Right hindlimb (tissue), 1 donor: ENCODE data around the gene ANK3.

ENCODE experiments used
- DNase-seq: peaks from one replicate; pipeline ENCODE4 v3.0.0-alpha.2; 2018

ANK3 gene

GRCh38 chr10:60271319-60272040 is 118.2 kb downstream of the ANK3 start:
- DNase-seq, result no peak

- no peak for DNase-seq
These were observed 119.2 kb downstream of the ANK3 start for GRCh38 chr10:60270426-60270825.

DNA sequence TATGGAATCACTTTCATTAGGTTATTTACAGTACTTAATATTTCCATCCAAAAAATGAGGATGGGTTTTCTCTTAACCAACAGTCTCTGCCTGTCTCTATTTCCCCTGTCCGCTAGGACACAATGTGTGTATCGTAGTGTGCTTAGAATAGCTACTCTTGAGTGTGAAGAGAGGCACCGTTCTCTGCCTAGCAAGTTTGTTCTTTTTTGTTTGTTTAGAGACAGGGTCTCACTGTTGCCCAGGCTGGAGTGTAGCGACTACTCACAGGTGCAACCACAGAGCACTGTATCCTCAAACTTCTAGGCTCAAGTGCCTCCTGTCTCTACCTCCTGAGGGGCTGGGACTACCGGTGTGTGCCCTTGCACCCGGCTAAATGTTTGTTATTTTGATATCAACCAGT is 121.9 kb downstream of the ANK3 start:
- DNase-seq, result no peak

- DNase-seq, result no peak
These were observed 123.2 kb downstream of the ANK3 start for GRCh38 chr10:60266513-60266912.

- DNase-seq, result no peak
These were observed 127.0 kb downstream of the ANK3 start for GRCh38 chr10:60262647-60263126.

- no peak for DNase-seq
These were observed 129.4 kb downstream of the ANK3 start for GRCh38 chr10:60260321-60260720.

- no peak for DNase-seq
These were observed 131.3 kb downstream of the ANK3 start for GRCh38 chr10:60258429-60258797.

- no peak for DNase-seq
These were observed 131.8 kb downstream of the ANK3 start for GRCh38 chr10:60257767-60258428.

GRCh38 chr10:60254776-60255175 is 134.9 kb downstream of the ANK3 start:
- no peak for DNase-seq

DNA sequence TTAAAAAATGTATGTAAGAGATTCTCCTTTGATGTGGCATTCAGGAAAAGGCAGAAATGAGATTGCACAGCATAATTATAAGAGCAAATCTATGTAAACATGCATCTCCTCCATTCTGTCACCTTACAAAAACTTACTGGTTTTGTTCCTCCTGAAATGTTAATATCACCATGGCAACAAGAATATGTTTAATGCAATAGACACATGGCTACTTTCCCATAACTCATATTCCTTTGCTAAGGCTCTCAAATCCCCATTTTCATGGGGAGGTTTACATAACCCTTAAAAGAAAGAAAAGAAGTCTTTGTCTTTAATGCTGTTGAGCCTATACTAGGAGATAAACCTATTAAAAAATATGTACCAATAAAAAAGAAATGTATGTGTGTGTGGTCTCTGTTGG is 136.2 kb downstream of the ANK3 start:
- no peak for DNase-seq

GRCh38 chr10:60252688-60253087 is 137.0 kb downstream of the ANK3 start:
- no peak for DNase-seq

- no peak for DNase-seq
These were observed 143.3 kb downstream of the ANK3 start for GRCh38 chr10:60246382-60246781.

DNA sequence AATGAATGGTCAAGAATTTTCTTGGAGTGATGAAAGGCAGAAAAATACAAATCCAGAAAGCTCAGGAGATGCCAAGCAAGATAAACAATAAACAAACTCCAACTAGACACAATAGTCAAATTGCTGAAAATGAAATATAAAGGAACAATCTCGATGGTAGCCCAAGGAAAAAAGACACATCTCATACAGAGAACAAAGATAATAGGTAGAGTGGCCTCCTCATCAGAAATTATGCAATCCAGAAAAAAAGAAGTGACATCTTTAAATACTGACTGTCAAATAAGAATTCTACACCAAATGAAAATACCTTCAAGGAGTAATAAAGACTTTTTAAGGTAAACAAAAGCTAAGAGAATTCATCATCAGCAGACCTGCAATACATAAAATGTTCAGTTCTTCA is 150.4 kb downstream of the ANK3 start:
- no peak for DNase-seq

GRCh38 chr10:60238759-60239100 is 150.9 kb downstream of the ANK3 start:
- DNase-seq, result no peak

DNA sequence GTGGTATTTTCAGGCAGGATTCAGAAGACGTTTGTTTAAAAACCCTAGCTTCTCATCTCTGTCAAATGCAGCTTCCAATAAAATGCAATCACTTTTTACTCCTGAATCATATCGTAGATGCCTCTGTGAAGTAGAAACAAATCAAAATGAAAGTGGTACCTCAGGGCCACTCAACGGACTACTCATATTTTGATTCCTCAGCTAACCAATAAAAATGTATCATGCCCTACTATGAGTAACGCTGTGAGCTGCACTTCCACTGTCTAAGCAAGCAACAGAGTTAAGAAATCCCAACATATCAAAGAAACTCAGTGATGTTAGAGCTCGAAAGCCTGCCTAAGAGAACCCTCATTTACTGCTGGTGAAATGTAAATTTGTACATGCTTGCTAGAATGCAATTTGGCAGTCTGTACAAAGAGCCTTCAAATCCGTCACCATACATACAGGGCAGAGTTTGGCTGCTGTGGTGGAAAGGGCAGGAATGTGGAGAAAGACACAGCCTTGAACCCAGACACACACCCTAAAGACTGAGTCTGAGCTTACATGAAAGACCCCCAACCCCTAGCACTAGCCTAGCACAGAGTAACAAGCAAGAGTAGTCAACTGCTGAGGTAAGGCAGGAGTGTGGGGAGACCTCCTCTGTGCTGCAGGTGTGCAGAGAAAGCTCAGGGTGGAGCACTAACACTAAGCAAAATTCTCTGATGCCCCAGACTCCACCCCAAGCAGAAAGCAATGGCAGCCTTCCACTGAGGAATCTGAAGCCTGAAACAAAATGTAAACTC is 151.5 kb downstream of the ANK3 start:
- DNase-seq, result peak; percentile 37

- no peak for DNase-seq
These were observed 152.7 kb downstream of the ANK3 start for GRCh38 chr10:60236869-60237524.

- DNase-seq, result no peak
These were observed 154.7 kb downstream of the ANK3 start for GRCh38 chr10:60235001-60235400.

- DNase-seq, result no peak
These were observed 155.1 kb downstream of the ANK3 start for GRCh38 chr10:60234551-60234950.

DNA sequence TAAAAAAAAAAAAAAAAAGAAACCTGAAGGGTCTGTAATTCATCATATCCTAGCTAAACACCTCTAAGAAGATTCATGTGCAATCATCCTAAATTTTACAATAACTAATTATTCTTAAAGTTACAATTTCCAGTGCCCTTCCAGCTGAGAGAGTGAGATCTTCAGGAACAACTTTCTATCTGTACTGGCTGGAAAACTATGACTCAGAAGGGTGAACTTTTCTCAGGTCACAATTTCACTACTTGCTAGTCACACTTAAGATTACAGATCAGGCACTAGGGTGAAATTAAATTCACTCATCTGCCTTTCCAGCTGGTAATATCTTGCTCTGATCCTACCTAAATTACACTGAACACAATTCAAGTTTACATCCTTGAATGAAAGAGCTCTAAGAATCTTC is 158.8 kb downstream of the ANK3 start:
- no peak for DNase-seq

DNA sequence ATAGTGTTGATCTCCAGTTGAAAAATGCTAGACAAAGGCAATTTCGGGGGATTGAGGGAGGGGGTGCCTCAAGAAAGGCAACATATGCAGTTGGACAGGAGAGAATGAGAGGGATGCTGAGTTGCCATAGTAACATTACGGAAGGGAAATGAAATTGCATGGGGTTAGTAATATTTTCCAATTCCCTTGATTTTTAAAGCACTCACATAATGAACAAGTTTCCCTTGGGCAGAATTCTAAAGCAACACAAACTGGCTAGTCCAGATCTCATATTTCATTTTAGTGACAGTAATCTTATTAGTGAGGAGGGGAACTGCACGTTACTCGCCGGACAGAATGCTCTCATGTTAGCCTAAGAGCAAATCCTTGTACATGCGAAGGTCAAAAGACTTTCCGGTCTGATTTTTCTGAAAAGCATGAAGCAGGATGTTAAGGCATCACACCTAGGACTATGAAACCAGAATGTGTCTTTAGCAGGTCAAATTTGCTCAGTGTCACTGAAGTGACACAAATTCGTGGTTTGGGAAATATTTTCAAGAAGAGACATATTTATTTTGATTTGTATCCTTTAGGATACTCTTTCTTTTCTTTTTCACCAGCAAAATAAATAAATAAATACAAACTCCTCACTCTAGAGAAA is 165.5 kb downstream of the ANK3 start:
- no peak for DNase-seq

GRCh38 chr10:60222047-60222446 is 167.6 kb downstream of the ANK3 start:
- no peak for DNase-seq

DNA sequence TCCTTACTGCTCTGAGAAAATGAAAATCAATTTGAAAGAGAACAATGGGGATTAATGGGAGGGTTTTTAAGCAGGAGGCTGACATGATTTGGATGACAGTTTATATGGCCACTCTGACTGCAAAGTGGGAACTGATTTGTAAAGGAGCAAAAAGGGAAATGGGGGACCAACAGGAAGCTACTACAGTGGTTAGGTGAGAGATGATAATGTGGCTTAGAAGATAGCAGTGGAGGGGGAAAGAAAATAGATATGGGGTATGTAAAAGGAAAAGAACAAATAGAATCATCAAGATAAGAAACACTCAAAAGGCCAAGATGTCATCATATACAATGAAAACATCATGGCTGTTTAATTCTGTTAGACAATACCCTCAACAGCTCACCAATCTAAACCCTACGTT is 177.5 kb downstream of the ANK3 start:
- DNase-seq, result no peak
